OCI-LY3 (cell line): ENCODE results near the gene FAM120A.

Experiments used
- H2AFZ ChIP-seq: fragments of 200-600, 300-600 bp; shearing (Covaris generic); 2 replicates; pipeline ENCODE4 v1.6.0; 2014; ENCODE audit warnings: antibody characterized with exemption, low read depth, low read length
- H3K27ac ChIP-seq: fragments of 200-600, 300-600 bp; sonication (generic); 2 replicates; pipeline ENCODE4 v1.5.1; 2014; ENCODE audit warnings: mild to moderate bottlenecking, low read length, moderate library complexity, mixed read lengths
- H3K27me3 ChIP-seq: fragments of 200-600, 300-600 bp; sonication (generic); 2 replicates; pipeline ENCODE4 v1.6.1; 2014; ENCODE audit warnings: low read depth, low read length, mixed read lengths
- H3K36me3 ChIP-seq: fragments of 200-600, 300-600 bp; sonication (generic); replicated peaks from 2 replicates; pipeline ENCODE3; 2014; ENCODE audit warnings: low read depth, low read length, mixed read lengths
- H3K4me1 ChIP-seq: fragments of 300-600, 200-600 bp; sonication (generic); 2 replicates; pipeline ENCODE4 v1.6.1; 2014; ENCODE audit warnings: low read length, mixed read lengths
- H3K4me2 ChIP-seq: fragments of 200-600, 300-600 bp; sonication (generic); 2 replicates; pipeline ENCODE4 v1.6.1; 2014; ENCODE audit warnings: low read length, mixed read lengths
- H3K4me3 ChIP-seq: fragments of 300-600, 200-600 bp; sonication (generic); 2 replicates; pipeline ENCODE4 v1.5.1; 2014; ENCODE audit warnings: antibody characterized with exemption, mild to moderate bottlenecking, low read length, moderate library complexity
- H3K79me2 ChIP-seq: fragments of 300-600, 200-600 bp; shearing (Covaris generic); 2 replicates; pipeline ENCODE4 v1.6.1; 2014; ENCODE audit warnings: mild to moderate bottlenecking, low read length, mixed read lengths
- H3K9ac ChIP-seq: fragments of 300-600, 200-600 bp; shearing (Covaris generic); 2 replicates; pipeline ENCODE4 v1.6.0; 2014; ENCODE audit warnings: mild to moderate bottlenecking, low read length, moderate library complexity
- H3K9me3 ChIP-seq: fragments of 200-600, 300-600 bp; shearing (Covaris generic); 2 replicates; pipeline ENCODE4 v1.6.1; 2014; ENCODE audit warnings: low read length, mixed read lengths; ENCODE audit not compliant: insufficient read depth
- H4K20me1 ChIP-seq: fragments of 200-600, 300-600 bp; sonication (generic); 2 replicates; pipeline ENCODE4 v1.6.1; 2016; ENCODE audit warnings: low read length, mixed read lengths; ENCODE audit not compliant: insufficient read depth
- EZH2phosphoT487 ChIP-seq: fragments of 200-600 bp; shearing (Covaris generic); IDR thresholded peaks from 2 replicates; pipeline ENCODE4 v1.6.1; 2018; ENCODE audit warnings: antibody characterized with exemption, mixed run types, low read depth
- TF ChIP-seq, protein P1 (sequence below): fragments of 200-600, 300-600 bp; sonication (generic); IDR thresholded peaks from 2 replicates; pipeline ENCODE4 v1.5.1; 2014; ENCODE audit warnings: antibody characterized with exemption, low read length, low read depth

Gene FAM120A, protein sequence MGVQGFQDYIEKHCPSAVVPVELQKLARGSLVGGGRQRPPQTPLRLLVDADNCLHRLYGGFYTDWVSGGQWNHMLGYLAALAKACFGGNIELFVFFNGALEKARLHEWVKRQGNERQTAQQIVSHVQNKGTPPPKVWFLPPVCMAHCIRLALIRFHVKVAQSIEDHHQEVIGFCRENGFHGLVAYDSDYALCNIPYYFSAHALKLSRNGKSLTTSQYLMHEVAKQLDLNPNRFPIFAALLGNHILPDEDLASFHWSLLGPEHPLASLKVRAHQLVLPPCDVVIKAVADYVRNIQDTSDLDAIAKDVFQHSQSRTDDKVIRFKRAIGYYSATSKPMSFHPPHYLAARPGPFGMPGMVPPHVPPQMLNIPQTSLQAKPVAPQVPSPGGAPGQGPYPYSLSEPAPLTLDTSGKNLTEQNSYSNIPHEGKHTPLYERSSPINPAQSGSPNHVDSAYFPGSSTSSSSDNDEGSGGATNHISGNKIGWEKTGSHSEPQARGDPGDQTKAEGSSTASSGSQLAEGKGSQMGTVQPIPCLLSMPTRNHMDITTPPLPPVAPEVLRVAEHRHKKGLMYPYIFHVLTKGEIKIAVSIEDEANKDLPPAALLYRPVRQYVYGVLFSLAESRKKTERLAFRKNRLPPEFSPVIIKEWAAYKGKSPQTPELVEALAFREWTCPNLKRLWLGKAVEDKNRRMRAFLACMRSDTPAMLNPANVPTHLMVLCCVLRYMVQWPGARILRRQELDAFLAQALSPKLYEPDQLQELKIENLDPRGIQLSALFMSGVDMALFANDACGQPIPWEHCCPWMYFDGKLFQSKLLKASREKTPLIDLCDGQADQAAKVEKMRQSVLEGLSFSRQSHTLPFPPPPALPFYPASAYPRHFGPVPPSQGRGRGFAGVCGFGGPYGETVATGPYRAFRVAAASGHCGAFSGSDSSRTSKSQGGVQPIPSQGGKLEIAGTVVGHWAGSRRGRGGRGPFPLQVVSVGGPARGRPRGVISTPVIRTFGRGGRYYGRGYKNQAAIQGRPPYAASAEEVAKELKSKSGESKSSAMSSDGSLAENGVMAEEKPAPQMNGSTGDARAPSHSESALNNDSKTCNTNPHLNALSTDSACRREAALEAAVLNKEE

DNA sequence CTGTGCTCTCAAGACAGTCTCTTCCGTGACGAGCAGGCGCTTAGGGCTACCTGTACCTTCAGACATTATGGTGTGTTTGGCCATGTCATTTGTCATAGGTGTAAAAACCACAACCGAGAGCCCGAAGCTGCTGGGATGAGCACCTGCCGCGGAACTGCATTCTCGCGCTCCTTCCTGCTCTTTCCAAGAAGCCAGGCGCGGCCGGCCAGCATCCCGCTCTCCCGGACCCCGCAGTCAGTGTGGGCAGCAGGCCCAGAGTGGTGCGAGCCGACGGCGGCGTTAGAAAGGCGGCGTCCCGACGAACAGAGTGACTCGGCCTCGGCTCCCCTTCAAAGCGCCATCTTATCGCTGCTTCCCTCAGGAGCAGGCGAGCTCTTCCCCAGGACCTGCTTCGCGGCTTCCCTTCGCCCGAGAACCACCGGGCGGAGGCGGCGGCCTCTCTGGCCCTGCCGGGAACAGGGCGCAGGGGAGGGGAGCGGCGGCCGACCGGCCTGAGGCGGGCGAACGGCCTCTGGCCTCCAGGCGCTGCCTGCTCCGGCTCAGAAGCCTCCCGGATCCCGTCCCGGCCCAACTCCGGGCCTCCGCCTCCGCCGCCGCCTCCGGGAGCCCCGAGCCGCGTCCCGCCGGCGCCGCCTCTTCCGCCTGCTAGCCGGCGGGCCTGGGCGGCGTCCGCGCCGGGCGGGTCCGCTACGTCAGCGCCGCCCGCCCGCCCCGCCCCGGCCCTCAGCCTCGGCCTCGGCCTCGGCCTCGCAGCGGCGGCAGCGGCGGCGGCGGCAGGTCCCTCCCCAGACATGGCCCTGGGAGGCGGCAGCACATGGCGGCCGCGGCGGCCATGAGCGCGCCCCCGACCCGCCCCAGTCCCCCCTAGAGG lies at the start of gene FAM120A:
FAM120A (plus strand) TSS at position 741 of the 871 bp plus-strand sequence. CDS start 231 bp downstream, outside the sequence.
- Histone ChIP-seq H3K4me1 (peaks cover 19% of the 10 kb centered on the region), H3K9ac (peak within 1 kb of the TSS; percentile 88), H3K27ac (peak within 1 kb of the TSS; percentile 60), H3K4me3 (peak within 1 kb of the TSS; percentile 85), H4K20me1 (peaks cover 20% of the 10 kb centered on the region), H3K4me2 (peak within 1 kb of the TSS; percentile 96), H2AFZ (peak within 1 kb of the TSS; percentile 59), H3K36me3 (peaks cover 31% of the 10 kb centered on the region), H3K9me3 (no peaks in the 10 kb centered on the region), H3K27me3 (no peaks in the 10 kb centered on the region), H3K79me2 (peaks cover 57% of the 10 kb centered on the region)
- TF ChIP-seq, protein P1, sequence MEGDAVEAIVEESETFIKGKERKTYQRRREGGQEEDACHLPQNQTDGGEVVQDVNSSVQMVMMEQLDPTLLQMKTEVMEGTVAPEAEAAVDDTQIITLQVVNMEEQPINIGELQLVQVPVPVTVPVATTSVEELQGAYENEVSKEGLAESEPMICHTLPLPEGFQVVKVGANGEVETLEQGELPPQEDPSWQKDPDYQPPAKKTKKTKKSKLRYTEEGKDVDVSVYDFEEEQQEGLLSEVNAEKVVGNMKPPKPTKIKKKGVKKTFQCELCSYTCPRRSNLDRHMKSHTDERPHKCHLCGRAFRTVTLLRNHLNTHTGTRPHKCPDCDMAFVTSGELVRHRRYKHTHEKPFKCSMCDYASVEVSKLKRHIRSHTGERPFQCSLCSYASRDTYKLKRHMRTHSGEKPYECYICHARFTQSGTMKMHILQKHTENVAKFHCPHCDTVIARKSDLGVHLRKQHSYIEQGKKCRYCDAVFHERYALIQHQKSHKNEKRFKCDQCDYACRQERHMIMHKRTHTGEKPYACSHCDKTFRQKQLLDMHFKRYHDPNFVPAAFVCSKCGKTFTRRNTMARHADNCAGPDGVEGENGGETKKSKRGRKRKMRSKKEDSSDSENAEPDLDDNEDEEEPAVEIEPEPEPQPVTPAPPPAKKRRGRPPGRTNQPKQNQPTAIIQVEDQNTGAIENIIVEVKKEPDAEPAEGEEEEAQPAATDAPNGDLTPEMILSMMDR: no peak
- TF ChIP-seq EZH2phosphoT487: no peak

DNA sequence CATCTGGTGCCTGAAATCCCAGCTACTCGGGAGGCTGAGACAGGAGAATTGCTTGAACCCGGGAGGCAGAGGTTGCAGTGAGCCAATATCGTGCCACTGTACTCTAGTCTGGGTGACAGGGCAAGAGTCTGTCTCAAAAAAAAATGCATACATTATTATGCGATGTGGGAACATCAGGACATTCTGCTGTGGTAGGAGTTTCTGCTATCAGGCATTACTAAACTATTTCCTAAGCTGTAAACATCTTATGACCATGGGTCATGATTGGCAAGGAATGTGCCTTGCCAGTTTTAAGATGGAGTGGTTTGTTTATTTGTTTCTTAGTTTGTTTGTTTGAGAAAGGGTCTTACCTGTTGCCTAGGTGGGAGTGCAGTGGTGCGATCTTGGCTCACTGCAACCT lies 45.1 kb upstream of the FAM120A start:
- Histone ChIP-seq H3K4me1 (no peaks in the 10 kb centered on the region), H3K9ac (no peak overlapping the region), H3K36me3 (no peaks in the 10 kb centered on the region), H3K4me2 (no peak overlapping the region), H3K27me3 (peaks cover 3% of the 10 kb centered on the region; the same call in 1 of the 2 replicates), H3K79me2 (no peaks in the 10 kb centered on the region), H3K4me3 (no peak overlapping the region), H3K9me3 (no peaks in the 10 kb centered on the region), H4K20me1 (no peaks in the 10 kb centered on the region), H2AFZ (no peak overlapping the region), H3K27ac (no peak overlapping the region)
- TF ChIP-seq EZH2phosphoT487: no peak
- TF ChIP-seq, protein P1: no peak

DNA sequence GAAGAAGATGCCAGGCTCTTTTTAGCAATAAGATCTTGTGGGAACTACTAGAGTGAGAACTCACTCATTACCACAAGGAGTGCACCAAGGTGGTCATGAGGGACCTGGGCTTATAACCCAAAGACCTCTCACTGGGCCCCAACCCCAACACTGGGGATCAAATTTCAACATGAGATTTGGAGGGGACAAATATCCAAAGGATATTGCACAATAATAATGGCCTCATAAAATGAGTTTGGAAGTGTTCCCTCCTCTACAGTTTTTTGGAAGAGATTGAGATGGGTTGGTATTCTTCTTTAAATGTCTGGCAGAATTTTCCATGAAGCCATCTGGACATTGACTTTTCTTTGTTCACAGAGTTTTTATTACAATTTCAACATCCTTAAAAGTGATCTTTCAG lies 38.0 kb upstream of the FAM120A start:
- H3K9ac ChIP-seq: no peak overlapping the region
- TF ChIP-seq, protein P1: no peak
- TF ChIP-seq EZH2phosphoT487: no peak
- H3K4me1 ChIP-seq: no peaks in the 10 kb centered on the region
- H3K79me2 ChIP-seq: no peaks in the 10 kb centered on the region
- no peaks in the 10 kb centered on the region for H3K27me3 ChIP-seq
- H3K36me3 ChIP-seq: no peaks in the 10 kb centered on the region
- H3K4me2 ChIP-seq: no peak overlapping the region
- H3K9me3 ChIP-seq: no peaks in the 10 kb centered on the region
- H2AFZ ChIP-seq: no peak overlapping the region
- no peaks in the 10 kb centered on the region for H4K20me1 ChIP-seq
- no peak overlapping the region for H3K27ac ChIP-seq
- H3K4me3 ChIP-seq: no peak overlapping the region
